ENCODE measurements around the gene HEG1. TPM values are rescaled to one million over a fixed set of nuclear protein-coding genes. Genes with fewer than 3 reads are reported as not detected.

Gene HEG1
- total and polyA plus RNA-seq, 2 experiments from 2014 or later = 1.8 to 8.8 TPM

DNA sequence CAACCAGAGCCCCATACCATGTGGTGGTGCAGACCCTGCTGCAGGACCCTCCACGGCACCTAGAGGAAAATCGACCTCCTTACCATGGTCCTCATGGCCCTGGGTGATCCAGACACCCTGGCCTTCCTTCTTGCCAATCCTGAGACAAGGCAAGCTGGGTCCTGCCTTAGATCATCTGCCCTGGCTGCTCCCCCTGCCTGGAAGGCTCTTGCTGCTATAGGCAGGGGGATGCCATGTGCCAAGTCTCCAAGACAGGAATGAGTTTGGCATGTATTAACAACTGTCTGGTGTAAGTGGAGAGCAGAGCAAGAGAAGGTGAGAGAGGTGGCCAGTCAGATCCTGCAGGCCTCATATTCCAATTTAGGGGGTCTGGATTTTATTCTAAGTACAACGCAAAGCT, 7.5 kb downstream of the HEG1 start:
- Mint-ChIP-seq H3K4me1 (peaks cover 34% of the 10 kb centered on the region), H3K27me3 (ENCODE audit: insufficient read depth, low read depth, poor library complexity) (no peaks in the 10 kb centered on the region), H3K4me3 (no peak overlapping the region), H3K9me3 (no peaks in the 10 kb centered on the region), H3K36me3 (ENCODE audit: low read depth) (no peaks in the 10 kb centered on the region; the same call in 2 of the 3 replicates), H3K27ac (no peak overlapping the region)
- DNase-seq (ENCODE audit: low spot score) (no peak), ATAC-seq (no peak)
- Histone ChIP-seq H3K4me3 (no peak overlapping the region), H3K27me3 (ENCODE audit: insufficient read depth) (no peaks in the 10 kb centered on the region), H3K4me2 (no peak overlapping the region), H2AFZ (no peak overlapping the region), H3K79me2 (replicated peaks; ENCODE audit: insufficient read depth) (peaks cover 14% of the 10 kb centered on the region; the same call in 1 of the 2 replicates), H3K36me3 (ENCODE audit: insufficient read depth) (no peaks in the 10 kb centered on the region), H4K20me1 (replicated peaks; ENCODE audit: insufficient read depth) (peaks cover 4% of the 10 kb centered on the region), H3K4me1 (ENCODE audit: insufficient read depth) (peaks cover 45% of the 10 kb centered on the region), H3K27ac (ENCODE audit: low read depth) (no peak overlapping the region), H3F3A (replicated peaks; ENCODE audit: low read depth) (peaks cover 18% of the 10 kb centered on the region), H3K9me2 (ENCODE audit: insufficient read depth) (no peaks in the 10 kb centered on the region)
- TF ChIP-seq ZNF114 (CRISPR knock-in tag; IDR thresholded peaks at IDR 0.05) (no peak), JUNB (IDR thresholded peaks at IDR 0.05; ENCODE audit: unreplicated experiment) (no peak)

DNA sequence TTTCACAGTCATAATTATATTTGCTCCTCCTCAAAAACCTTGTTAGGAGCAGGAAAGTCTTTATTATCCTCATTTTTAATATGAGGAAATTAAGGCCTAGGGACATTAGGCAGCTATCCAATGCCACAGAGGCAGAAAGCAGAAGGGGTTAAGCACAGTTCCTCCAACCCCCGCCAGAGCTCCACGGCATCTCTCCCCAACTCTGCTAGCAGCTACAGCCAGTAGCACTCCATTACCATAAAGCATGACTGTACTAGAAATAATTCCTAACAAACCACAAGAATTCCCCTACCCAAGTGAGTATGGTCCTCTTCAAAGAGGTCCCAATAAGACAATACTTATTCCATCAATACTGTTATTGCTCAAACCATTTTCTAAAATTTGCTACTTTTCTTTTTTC, 9.8 kb downstream of the HEG1 start:
- Mint-ChIP-seq H3K4me3 (no peak overlapping the region), H3K27ac (no peak overlapping the region), H3K4me1 (peaks cover 17% of the 10 kb centered on the region), H3K9me3 (no peaks in the 10 kb centered on the region), H3K36me3 (ENCODE audit: low read depth) (no peaks in the 10 kb centered on the region; the same call in 2 of the 3 replicates), H3K27me3 (ENCODE audit: insufficient read depth, low read depth, poor library complexity) (no peaks in the 10 kb centered on the region)
- peaks cover 4% of the 10 kb centered on the region for H4K20me1 ChIP-seq (replicated peaks; ENCODE audit: insufficient read depth)
- no peak overlapping the region for H3K27ac ChIP-seq (ENCODE audit: low read depth)
- no peak overlapping the region for H2AFZ ChIP-seq
- no peak overlapping the region for H3K4me3 ChIP-seq
- no peak overlapping the region for H3K4me2 ChIP-seq
- peaks cover 24% of the 10 kb centered on the region; the same call in 1 of the 2 replicates for H3K79me2 ChIP-seq (replicated peaks; ENCODE audit: insufficient read depth)
- no peaks in the 10 kb centered on the region for H3K9me2 ChIP-seq (ENCODE audit: insufficient read depth)
- no peak for TF ChIP-seq JUNB (IDR thresholded peaks at IDR 0.05; ENCODE audit: unreplicated experiment)
- TF ChIP-seq, protein P1, sequence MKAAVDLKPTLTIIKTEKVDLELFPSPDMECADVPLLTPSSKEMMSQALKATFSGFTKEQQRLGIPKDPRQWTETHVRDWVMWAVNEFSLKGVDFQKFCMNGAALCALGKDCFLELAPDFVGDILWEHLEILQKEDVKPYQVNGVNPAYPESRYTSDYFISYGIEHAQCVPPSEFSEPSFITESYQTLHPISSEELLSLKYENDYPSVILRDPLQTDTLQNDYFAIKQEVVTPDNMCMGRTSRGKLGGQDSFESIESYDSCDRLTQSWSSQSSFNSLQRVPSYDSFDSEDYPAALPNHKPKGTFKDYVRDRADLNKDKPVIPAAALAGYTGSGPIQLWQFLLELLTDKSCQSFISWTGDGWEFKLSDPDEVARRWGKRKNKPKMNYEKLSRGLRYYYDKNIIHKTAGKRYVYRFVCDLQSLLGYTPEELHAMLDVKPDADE (IDR thresholded peaks at IDR 0.05) = no peak
- no peak for TF ChIP-seq POLR2AphosphoS5 (IDR thresholded peaks at IDR 0.05; ENCODE audit: low read depth)
- no peak for TF ChIP-seq EZH2phosphoT487 (IDR thresholded peaks at IDR 0.05; ENCODE audit: unreplicated experiment)
- ATAC-seq (no peak), DNase-seq (ENCODE audit: low spot score) (no peak)
- H3K27me3 ChIP-seq (ENCODE audit: insufficient read depth) = no peaks in the 10 kb centered on the region
- H3K36me3 ChIP-seq (ENCODE audit: insufficient read depth) = no peaks in the 10 kb centered on the region; the same call in 1 of the 2 replicates
- no peaks in the 10 kb centered on the region; the same call in 1 of the 2 replicates for H3F3A ChIP-seq (replicated peaks; ENCODE audit: low read depth)
- H3K4me1 ChIP-seq (ENCODE audit: insufficient read depth) = peaks cover 28% of the 10 kb centered on the region

DNA sequence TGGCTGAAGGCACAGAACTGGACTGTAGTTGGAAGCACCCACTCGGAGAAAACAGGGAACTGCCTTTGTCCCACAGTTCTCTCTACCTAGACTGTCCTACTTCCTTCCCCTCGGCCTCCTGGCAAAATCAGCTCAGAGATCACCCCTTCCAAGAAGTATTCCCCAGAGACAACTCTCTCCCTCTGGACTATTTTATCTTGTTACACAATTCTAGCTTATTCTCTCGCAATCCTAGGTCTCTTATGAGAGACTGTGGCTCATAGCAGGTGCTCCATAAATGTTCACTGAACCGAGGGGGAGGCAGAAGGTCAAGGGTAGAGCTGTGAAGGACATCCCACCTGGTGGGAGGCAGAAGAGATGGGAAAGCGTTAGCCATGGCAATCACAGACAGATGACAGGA, 10.6 kb downstream of the HEG1 start:
- Mint-ChIP-seq H3K27ac (no peak overlapping the region), H3K4me3 (no peak overlapping the region), H3K9me3 (no peaks in the 10 kb centered on the region), H3K27me3 (ENCODE audit: insufficient read depth, low read depth, poor library complexity) (no peaks in the 10 kb centered on the region), H3K36me3 (ENCODE audit: low read depth) (no peaks in the 10 kb centered on the region; the same call in 2 of the 3 replicates), H3K4me1 (peaks cover 11% of the 10 kb centered on the region)
- Histone ChIP-seq H2AFZ (no peak overlapping the region), H3K27ac (ENCODE audit: low read depth) (no peak overlapping the region), H4K20me1 (replicated peaks; ENCODE audit: insufficient read depth) (no peaks in the 10 kb centered on the region; the same call in 1 of the 2 replicates), H3K79me2 (replicated peaks; ENCODE audit: insufficient read depth) (peaks cover 18% of the 10 kb centered on the region; the same call in 1 of the 2 replicates), H3K36me3 (ENCODE audit: insufficient read depth) (no peaks in the 10 kb centered on the region; the same call in 1 of the 2 replicates), H3K4me2 (no peak overlapping the region), H3K4me3 (no peak overlapping the region), H3K27me3 (ENCODE audit: insufficient read depth) (no peaks in the 10 kb centered on the region), H3K9me2 (ENCODE audit: insufficient read depth) (no peaks in the 10 kb centered on the region), H3K4me1 (ENCODE audit: insufficient read depth) (peaks cover 28% of the 10 kb centered on the region), H3F3A (replicated peaks; ENCODE audit: low read depth) (no peaks in the 10 kb centered on the region; the same call in 1 of the 2 replicates)
- ATAC-seq = no peak
- DNase-seq (ENCODE audit: low spot score) = no peak
- TF ChIP-seq NANOG (IDR thresholded peaks at IDR 0.05; ENCODE audit: borderline replicate concordance) (no peak), POLR2AphosphoS5 (IDR thresholded peaks at IDR 0.05; ENCODE audit: low read depth) (no peak), STAT1 (IDR thresholded peaks at IDR 0.05; ENCODE audit: unreplicated experiment) (no peak), EZH2phosphoT487 (IDR thresholded peaks at IDR 0.05; ENCODE audit: unreplicated experiment) (no peak), ZNF114 (CRISPR knock-in tag; IDR thresholded peaks at IDR 0.05) (no peak), EZH2 (IDR thresholded peaks at IDR 0.05; ENCODE audit: low read depth, unreplicated experiment) (no peak), JUNB (IDR thresholded peaks at IDR 0.05; ENCODE audit: unreplicated experiment) (no peak)
- TF ChIP-seq, protein P2, sequence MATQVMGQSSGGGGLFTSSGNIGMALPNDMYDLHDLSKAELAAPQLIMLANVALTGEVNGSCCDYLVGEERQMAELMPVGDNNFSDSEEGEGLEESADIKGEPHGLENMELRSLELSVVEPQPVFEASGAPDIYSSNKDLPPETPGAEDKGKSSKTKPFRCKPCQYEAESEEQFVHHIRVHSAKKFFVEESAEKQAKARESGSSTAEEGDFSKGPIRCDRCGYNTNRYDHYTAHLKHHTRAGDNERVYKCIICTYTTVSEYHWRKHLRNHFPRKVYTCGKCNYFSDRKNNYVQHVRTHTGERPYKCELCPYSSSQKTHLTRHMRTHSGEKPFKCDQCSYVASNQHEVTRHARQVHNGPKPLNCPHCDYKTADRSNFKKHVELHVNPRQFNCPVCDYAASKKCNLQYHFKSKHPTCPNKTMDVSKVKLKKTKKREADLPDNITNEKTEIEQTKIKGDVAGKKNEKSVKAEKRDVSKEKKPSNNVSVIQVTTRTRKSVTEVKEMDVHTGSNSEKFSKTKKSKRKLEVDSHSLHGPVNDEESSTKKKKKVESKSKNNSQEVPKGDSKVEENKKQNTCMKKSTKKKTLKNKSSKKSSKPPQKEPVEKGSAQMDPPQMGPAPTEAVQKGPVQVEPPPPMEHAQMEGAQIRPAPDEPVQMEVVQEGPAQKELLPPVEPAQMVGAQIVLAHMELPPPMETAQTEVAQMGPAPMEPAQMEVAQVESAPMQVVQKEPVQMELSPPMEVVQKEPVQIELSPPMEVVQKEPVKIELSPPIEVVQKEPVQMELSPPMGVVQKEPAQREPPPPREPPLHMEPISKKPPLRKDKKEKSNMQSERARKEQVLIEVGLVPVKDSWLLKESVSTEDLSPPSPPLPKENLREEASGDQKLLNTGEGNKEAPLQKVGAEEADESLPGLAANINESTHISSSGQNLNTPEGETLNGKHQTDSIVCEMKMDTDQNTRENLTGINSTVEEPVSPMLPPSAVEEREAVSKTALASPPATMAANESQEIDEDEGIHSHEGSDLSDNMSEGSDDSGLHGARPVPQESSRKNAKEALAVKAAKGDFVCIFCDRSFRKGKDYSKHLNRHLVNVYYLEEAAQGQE (IDR thresholded peaks at IDR 0.05; ENCODE audit: unreplicated experiment) = no peak
- TF ChIP-seq, protein P3, sequence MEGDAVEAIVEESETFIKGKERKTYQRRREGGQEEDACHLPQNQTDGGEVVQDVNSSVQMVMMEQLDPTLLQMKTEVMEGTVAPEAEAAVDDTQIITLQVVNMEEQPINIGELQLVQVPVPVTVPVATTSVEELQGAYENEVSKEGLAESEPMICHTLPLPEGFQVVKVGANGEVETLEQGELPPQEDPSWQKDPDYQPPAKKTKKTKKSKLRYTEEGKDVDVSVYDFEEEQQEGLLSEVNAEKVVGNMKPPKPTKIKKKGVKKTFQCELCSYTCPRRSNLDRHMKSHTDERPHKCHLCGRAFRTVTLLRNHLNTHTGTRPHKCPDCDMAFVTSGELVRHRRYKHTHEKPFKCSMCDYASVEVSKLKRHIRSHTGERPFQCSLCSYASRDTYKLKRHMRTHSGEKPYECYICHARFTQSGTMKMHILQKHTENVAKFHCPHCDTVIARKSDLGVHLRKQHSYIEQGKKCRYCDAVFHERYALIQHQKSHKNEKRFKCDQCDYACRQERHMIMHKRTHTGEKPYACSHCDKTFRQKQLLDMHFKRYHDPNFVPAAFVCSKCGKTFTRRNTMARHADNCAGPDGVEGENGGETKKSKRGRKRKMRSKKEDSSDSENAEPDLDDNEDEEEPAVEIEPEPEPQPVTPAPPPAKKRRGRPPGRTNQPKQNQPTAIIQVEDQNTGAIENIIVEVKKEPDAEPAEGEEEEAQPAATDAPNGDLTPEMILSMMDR (conservative IDR thresholded peaks at IDR 0.05; ENCODE audit: low read depth in 2 of 2) = no peak
